Retinal pigment epithelial cell (primary cell): ENCODE measurements around the gene SNX27.

ENCODE experiments used
- DNase-seq: peaks from one replicate; pipeline ENCODE4 v3.0.0-alpha.2; 2010; ENCODE audit warnings: low read depth
- H3K4me3 ChIP-seq: 2 replicates; pipeline ENCODE4 v1.5.1; 2011; ENCODE audit warnings: mild to moderate bottlenecking, low read length, control low read depth, moderate library complexity
- CTCF ChIP-seq: conservative IDR thresholded peaks from 2 replicates; pipeline ENCODE4 v1.5.1; 2011; ENCODE audit warnings: low read depth, low read length, control low read depth, inconsistent platforms

SNX27 gene

GRCh38 chr1:151705753-151706463 lies 94.1 kb downstream of the SNX27 start:
- TF ChIP-seq CTCF = no peak
- H3K4me3 ChIP-seq = no peak overlapping the region
- no peak for DNase-seq

- TF ChIP-seq CTCF = no peak
- H3K4me3 ChIP-seq = no peak overlapping the region
- DNase-seq = no peak
Measured at GRCh38 chr1:151706464-151707415, 94.9 kb downstream of the SNX27 start.

- no peak overlapping the region for H3K4me3 ChIP-seq
- no peak for DNase-seq
- no peak for TF ChIP-seq CTCF
Measured at GRCh38 chr1:151707541-151708065, 95.8 kb downstream of the SNX27 start.

GRCh38 chr1:151708891-151709290 lies 97.0 kb downstream of the SNX27 start:
- H3K4me3 ChIP-seq = no peak overlapping the region
- DNase-seq = no peak

GRCh38 chr1:151710187-151710840 lies 98.5 kb downstream of the SNX27 start:
- no peak for TF ChIP-seq CTCF
- DNase-seq = no peak
- H3K4me3 ChIP-seq = no peak overlapping the region

More at GRCh38 chr1:151708891-151709290, 97.0 kb downstream of the SNX27 start:
- TF ChIP-seq CTCF = no peak

GRCh38 chr1:151711044-151711800 lies 99.4 kb downstream of the SNX27 start:
- no peak for TF ChIP-seq CTCF
- no peak for DNase-seq

More at GRCh38 chr1:151711044-151711800, 99.4 kb downstream of the SNX27 start:
- no peak overlapping the region for H3K4me3 ChIP-seq
